HG03196 (cell line): ENCODE measurements around the gene TPI1.

Experiments
- ATAC-seq: cut with Tn5 transposase; IDR thresholded peaks from one replicate; pipeline ENCODE4 v1.9.1; 2021; ENCODE audit not compliant: unreplicated experiment

The TPI1 gene

GRCh38 chr12:6867413-6868210 lies at the start of gene TPI1:
TSS of gene TPI1 (plus strand) at chr12:6867531. CDS start at chr12:6867567, 36 bp downstream.
- ATAC-seq: no peak

- no peak for ATAC-seq
Observed at GRCh38 chr12:6817662-6818157, 49.6 kb upstream of the TPI1 start.

GRCh38 chr12:6818222-6818621 lies 49.1 kb upstream of the TPI1 start:
- ATAC-seq: no peak

GRCh38 chr12:6818645-6819044 lies 48.7 kb upstream of the TPI1 start:
- ATAC-seq: no peak

GRCh38 chr12:6819106-6820030 lies 48.0 kb upstream of the TPI1 start:
- no peak for ATAC-seq

- ATAC-seq: no peak
Observed at GRCh38 chr12:6820166-6820565, 47.2 kb upstream of the TPI1 start.

GRCh38 chr12:6821591-6822425 lies 45.5 kb upstream of the TPI1 start, which contains the start of gene GPR162:
TSS of gene GPR162 (plus strand) at chr12:6821821. CDS start at chr12:6823899, 2,078 bp downstream.
- ATAC-seq: no peak

- ATAC-seq: no peak
Observed at GRCh38 chr12:6822426-6823135, 44.8 kb upstream of the TPI1 start.

GRCh38 chr12:6823182-6824084 lies 43.9 kb upstream of the TPI1 start:
- no peak for ATAC-seq

GRCh38 chr12:6824085-6824775 lies 43.1 kb upstream of the TPI1 start:
- ATAC-seq: no peak

GRCh38 chr12:6824901-6825381 lies 42.4 kb upstream of the TPI1 start:
- no peak for ATAC-seq

GRCh38 chr12:6825398-6826124 lies 41.8 kb upstream of the TPI1 start:
- no peak for ATAC-seq

- ATAC-seq: no peak
Observed at GRCh38 chr12:6826125-6826733, 41.1 kb upstream of the TPI1 start.

- ATAC-seq: no peak
Observed at GRCh38 chr12:6826734-6827436, 40.4 kb upstream of the TPI1 start.

GRCh38 chr12:6827437-6827911 lies 39.9 kb upstream of the TPI1 start:
- ATAC-seq: no peak

- no peak for ATAC-seq
Observed at GRCh38 chr12:6827982-6828780, 39.1 kb upstream of the TPI1 start, which contains the start of gene P3H3. TSS of gene P3H3 (plus strand) at chr12:6828407. CDS start at chr12:6828441, 34 bp downstream.
